ENCODE results near the gene GAS5. TPM values are rescaled to one million over a fixed set of nuclear protein-coding genes. Genes with fewer than 3 reads are reported as not detected.

GAS5 gene
- polyA plus RNA-seq (2013, experiment 1 of 2) = 441 TPM
- 415 TPM for polyA plus RNA-seq (2013, experiment 2 of 2)

DNA sequence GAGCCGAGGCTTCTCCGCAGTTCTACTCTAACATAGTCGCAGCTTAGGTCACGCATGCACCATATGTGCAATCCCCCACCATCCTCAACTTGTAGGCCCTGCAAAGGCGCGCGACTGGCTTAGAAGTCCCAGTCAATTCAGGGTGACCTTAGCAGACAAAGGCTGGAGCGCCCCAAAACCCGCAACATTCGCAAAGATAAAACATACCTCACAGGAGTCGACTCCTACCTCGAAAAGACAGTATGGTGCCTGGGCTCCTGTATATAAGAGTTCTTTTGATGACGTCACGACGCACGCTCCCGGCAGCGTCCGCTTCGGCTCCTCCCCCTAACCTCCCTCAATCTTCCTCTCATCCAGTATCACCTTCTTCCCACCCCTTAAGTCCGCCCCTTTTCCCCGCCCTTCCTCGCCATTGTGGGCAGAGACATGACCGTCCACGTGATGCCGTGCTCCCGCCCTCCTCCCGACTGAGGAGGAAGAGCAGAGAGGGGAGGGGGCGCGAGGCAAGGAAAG is at the start of gene GAS5:
GAS5 (minus strand) TSS at position 237 of the 513 bp plus-strand sequence.
- H4K5ac ChIP-seq (ENCODE audit: low read length) = no peak within 1 kb of the TSS
- H3K4me1 ChIP-seq (ENCODE audit: control insufficient read depth, low read depth, low read length) = no peaks in the 10 kb centered on the region
- peak within 1 kb of the TSS; percentile 99 for H3K27ac ChIP-seq (ENCODE audit: low read depth, low read length)
- H3K56ac ChIP-seq (ENCODE audit: low read length) = peak within 1 kb of the TSS; percentile 97
- H3K18ac ChIP-seq (ENCODE audit: low read length) = peak within 1 kb of the TSS; percentile 95
- no peak within 1 kb of the TSS for H4K8ac ChIP-seq (ENCODE audit: low read depth, low read length)
- peak within 1 kb of the TSS; percentile 94 for H2BK5ac ChIP-seq (ENCODE audit: low read length)
- peaks cover 9% of the 10 kb centered on the region for H3K79me1 ChIP-seq (ENCODE audit: low read length)
- peaks cover 18% of the 10 kb centered on the region for H3K36me3 ChIP-seq (ENCODE audit: control insufficient read depth, insufficient read depth, low read length)
- peaks cover 37% of the 10 kb centered on the region for H3K79me2 ChIP-seq (ENCODE audit: control insufficient read depth, insufficient read depth, low read length)
- H3K27me3 ChIP-seq (ENCODE audit: insufficient read depth, low read length, poor library complexity) = no peaks in the 10 kb centered on the region
- H3K4ac ChIP-seq (ENCODE audit: low read depth, low read length) = peak within 1 kb of the TSS; percentile 22
- peak; percentile 100 for DNase-seq
- no peak within 1 kb of the TSS for H2AK5ac ChIP-seq (ENCODE audit: low read length)
- H3K9ac ChIP-seq (ENCODE audit: low read length) = peak within 1 kb of the TSS; percentile 92
- H3K4me2 ChIP-seq (ENCODE audit: low read length) = peak within 1 kb of the TSS; percentile 84
- no CpG with 5 or more reads among the region's 30 CpGs for WGBS (ENCODE audit: extremely low coverage, insufficient coverage, low lambda C conversion rate)
- H2BK120ac ChIP-seq (ENCODE audit: low read depth, low read length) = peak within 1 kb of the TSS; percentile 31
- peak within 1 kb of the TSS; percentile 81 for H3K4me3 ChIP-seq (ENCODE audit: low read length)
- no peak within 1 kb of the TSS for H2BK15ac ChIP-seq (replicated peaks; ENCODE audit: low read depth)
- H3K23ac ChIP-seq (ENCODE audit: low read length) = peak within 1 kb of the TSS; percentile 95

GRCh38 chr1:173917149-173917548 is 49.4 kb upstream of the GAS5 start, which contains the start of gene SERPINC1:
SERPINC1 (minus strand) TSS chr1:173917327; CDS start chr1:173917259, 68 bp downstream.
- Histone ChIP-seq H4K8ac (ENCODE audit: low read depth, low read length) (no peak within 1 kb of the TSS), H3K56ac (ENCODE audit: low read length) (no peak within 1 kb of the TSS), H3K18ac (ENCODE audit: low read length) (no peak within 1 kb of the TSS), H3K9ac (ENCODE audit: low read length) (no peak within 1 kb of the TSS), H2BK15ac (replicated peaks; ENCODE audit: low read depth) (no peak within 1 kb of the TSS), H3K4ac (ENCODE audit: low read depth, low read length) (no peak within 1 kb of the TSS), H3K4me3 (ENCODE audit: low read length) (no peak within 1 kb of the TSS), H3K36me3 (ENCODE audit: control insufficient read depth, insufficient read depth, low read length) (no peaks in the 10 kb centered on the region), H3K4me1 (ENCODE audit: control insufficient read depth, low read depth, low read length) (no peaks in the 10 kb centered on the region), H4K5ac (ENCODE audit: low read length) (no peak within 1 kb of the TSS), H3K27ac (ENCODE audit: low read depth, low read length) (no peak within 1 kb of the TSS), H3K79me2 (ENCODE audit: control insufficient read depth, insufficient read depth, low read length) (no peaks in the 10 kb centered on the region), H2BK5ac (ENCODE audit: low read length) (no peak within 1 kb of the TSS), H3K27me3 (ENCODE audit: insufficient read depth, low read length, poor library complexity) (no peaks in the 10 kb centered on the region), H2AK5ac (ENCODE audit: low read length) (no peak within 1 kb of the TSS), H3K23ac (ENCODE audit: low read length) (no peak within 1 kb of the TSS), H3K79me1 (ENCODE audit: low read length) (no peaks in the 10 kb centered on the region), H3K4me2 (ENCODE audit: low read length) (no peak within 1 kb of the TSS), H2BK120ac (ENCODE audit: low read depth, low read length) (no peak within 1 kb of the TSS)
- WGBS (ENCODE audit: extremely low coverage, insufficient coverage, low lambda C conversion rate) = no CpG with 5 or more reads among the region's 3 CpGs
- no peak for DNase-seq

DNA sequence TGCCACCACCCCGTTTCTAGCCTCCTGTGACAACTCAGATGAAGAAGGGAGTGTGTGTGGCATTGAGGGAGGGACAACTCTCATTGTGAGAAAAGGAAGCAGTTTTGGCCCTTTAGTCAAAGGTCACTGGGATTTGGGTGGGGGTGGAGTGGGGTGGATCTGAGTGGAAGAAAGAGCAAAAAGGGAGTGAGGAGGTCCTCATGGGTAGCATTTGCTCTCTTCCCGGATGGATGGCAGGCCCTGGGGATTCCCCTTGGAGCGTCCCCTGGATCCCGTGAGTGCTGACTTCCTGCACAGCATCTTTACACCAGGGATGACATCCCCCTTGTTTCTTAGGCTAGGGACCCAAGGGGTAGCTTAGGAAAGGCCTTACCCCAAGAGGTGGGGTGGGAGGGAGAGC is 48.9 kb upstream of the GAS5 start:
- Histone ChIP-seq H3K9ac (ENCODE audit: low read length) (no peak overlapping the region), H3K27me3 (ENCODE audit: insufficient read depth, low read length, poor library complexity) (no peaks in the 10 kb centered on the region), H4K5ac (ENCODE audit: low read length) (no peak overlapping the region), H2BK120ac (ENCODE audit: low read depth, low read length) (no peak overlapping the region), H3K4me3 (ENCODE audit: low read length) (no peak overlapping the region), H2BK15ac (replicated peaks; ENCODE audit: low read depth) (no peak overlapping the region), H3K4me2 (ENCODE audit: low read length) (no peak overlapping the region), H3K27ac (ENCODE audit: low read depth, low read length) (no peak overlapping the region), H2BK5ac (ENCODE audit: low read length) (no peak overlapping the region), H3K18ac (ENCODE audit: low read length) (no peak overlapping the region), H3K79me1 (ENCODE audit: low read length) (no peaks in the 10 kb centered on the region), H3K79me2 (ENCODE audit: control insufficient read depth, insufficient read depth, low read length) (no peaks in the 10 kb centered on the region), H3K4ac (ENCODE audit: low read depth, low read length) (no peak overlapping the region), H3K23ac (ENCODE audit: low read length) (no peak overlapping the region), H3K4me1 (ENCODE audit: control insufficient read depth, low read depth, low read length) (no peaks in the 10 kb centered on the region), H3K56ac (ENCODE audit: low read length) (no peak overlapping the region), H4K8ac (ENCODE audit: low read depth, low read length) (no peak overlapping the region), H2AK5ac (ENCODE audit: low read length) (no peak overlapping the region), H3K36me3 (ENCODE audit: control insufficient read depth, insufficient read depth, low read length) (no peaks in the 10 kb centered on the region)
- no CpG with 5 or more reads among the region's 4 CpGs for WGBS (ENCODE audit: extremely low coverage, insufficient coverage, low lambda C conversion rate)
- DNase-seq = no peak

GRCh38 chr1:173915596-173915995 is 47.8 kb upstream of the GAS5 start:
- no peak overlapping the region for H3K23ac ChIP-seq (ENCODE audit: low read length)
- no peak overlapping the region for H2BK5ac ChIP-seq (ENCODE audit: low read length)
- H3K4ac ChIP-seq (ENCODE audit: low read depth, low read length) = no peak overlapping the region
- no peak overlapping the region for H3K4me2 ChIP-seq (ENCODE audit: low read length)
- DNase-seq = no peak
- WGBS (ENCODE audit: extremely low coverage, insufficient coverage, low lambda C conversion rate) = no CpG with 5 or more reads among the region's 2 CpGs
- no peak overlapping the region for H3K27ac ChIP-seq (ENCODE audit: low read depth, low read length)
- H3K9ac ChIP-seq (ENCODE audit: low read length) = no peak overlapping the region
- no peaks in the 10 kb centered on the region for H3K79me1 ChIP-seq (ENCODE audit: low read length)
- H4K5ac ChIP-seq (ENCODE audit: low read length) = no peak overlapping the region
- no peaks in the 10 kb centered on the region for H3K36me3 ChIP-seq (ENCODE audit: control insufficient read depth, insufficient read depth, low read length)
- H3K4me3 ChIP-seq (ENCODE audit: low read length) = no peak overlapping the region
- H3K27me3 ChIP-seq (ENCODE audit: insufficient read depth, low read length, poor library complexity) = no peaks in the 10 kb centered on the region
- H3K4me1 ChIP-seq (ENCODE audit: control insufficient read depth, low read depth, low read length) = no peaks in the 10 kb centered on the region
- H2BK15ac ChIP-seq (replicated peaks; ENCODE audit: low read depth) = no peak overlapping the region
- H4K8ac ChIP-seq (ENCODE audit: low read depth, low read length) = no peak overlapping the region
- H3K79me2 ChIP-seq (ENCODE audit: control insufficient read depth, insufficient read depth, low read length) = no peaks in the 10 kb centered on the region
- no peak overlapping the region for H3K56ac ChIP-seq (ENCODE audit: low read length)
- no peak overlapping the region for H2BK120ac ChIP-seq (ENCODE audit: low read depth, low read length)
- no peak overlapping the region for H3K18ac ChIP-seq (ENCODE audit: low read length)
- no peak overlapping the region for H2AK5ac ChIP-seq (ENCODE audit: low read length)

DNA sequence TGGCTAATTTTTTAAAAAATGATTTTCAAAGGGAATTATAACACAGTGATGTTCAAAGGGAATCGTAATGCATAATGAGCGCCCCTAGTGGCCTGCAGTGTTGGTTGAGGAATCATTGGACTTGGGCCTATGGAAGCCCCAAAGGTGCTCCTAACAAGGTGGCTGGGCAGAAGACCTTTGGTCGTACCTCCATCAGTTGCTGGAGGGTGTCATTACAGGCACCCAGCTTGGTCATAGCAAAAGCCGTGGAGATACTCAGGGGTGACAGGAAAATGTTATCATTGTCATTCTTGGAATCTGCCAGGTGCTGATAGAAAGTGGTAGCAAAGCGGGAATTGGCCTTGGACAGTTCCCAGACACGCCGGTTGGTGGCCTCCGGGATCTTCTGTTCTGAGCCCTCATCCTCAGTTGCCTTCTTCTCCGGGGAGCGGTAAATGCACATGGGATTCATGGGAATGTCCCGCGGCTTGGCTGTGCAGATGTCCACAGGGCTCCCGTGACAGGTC is 46.6 kb upstream of the GAS5 start:
- Histone ChIP-seq H4K5ac (ENCODE audit: low read length) (no peak overlapping the region), H3K27ac (ENCODE audit: low read depth, low read length) (no peak overlapping the region), H3K4me1 (ENCODE audit: control insufficient read depth, low read depth, low read length) (no peaks in the 10 kb centered on the region), H3K4me3 (ENCODE audit: low read length) (no peak overlapping the region), H3K18ac (ENCODE audit: low read length) (no peak overlapping the region), H3K79me2 (ENCODE audit: control insufficient read depth, insufficient read depth, low read length) (no peaks in the 10 kb centered on the region), H2BK5ac (ENCODE audit: low read length) (no peak overlapping the region), H3K36me3 (ENCODE audit: control insufficient read depth, insufficient read depth, low read length) (no peaks in the 10 kb centered on the region), H2BK15ac (replicated peaks; ENCODE audit: low read depth) (no peak overlapping the region), H2BK120ac (ENCODE audit: low read depth, low read length) (no peak overlapping the region), H2AK5ac (ENCODE audit: low read length) (no peak overlapping the region), H4K8ac (ENCODE audit: low read depth, low read length) (no peak overlapping the region), H3K27me3 (ENCODE audit: insufficient read depth, low read length, poor library complexity) (no peaks in the 10 kb centered on the region), H3K23ac (ENCODE audit: low read length) (no peak overlapping the region), H3K4ac (ENCODE audit: low read depth, low read length) (no peak overlapping the region), H3K9ac (ENCODE audit: low read length) (no peak overlapping the region), H3K56ac (ENCODE audit: low read length) (no peak overlapping the region), H3K79me1 (ENCODE audit: low read length) (no peaks in the 10 kb centered on the region), H3K4me2 (ENCODE audit: low read length) (no peak overlapping the region)
- DNase-seq = peak; percentile 56
- no CpG with 5 or more reads among the region's 13 CpGs for WGBS (ENCODE audit: extremely low coverage, insufficient coverage, low lambda C conversion rate)

GRCh38 chr1:173913111-173913510 is 45.3 kb upstream of the GAS5 start:
- H3K79me1 ChIP-seq (ENCODE audit: low read length) = no peaks in the 10 kb centered on the region
- H3K27me3 ChIP-seq (ENCODE audit: insufficient read depth, low read length, poor library complexity) = no peaks in the 10 kb centered on the region
- H3K18ac ChIP-seq (ENCODE audit: low read length) = no peak overlapping the region
- WGBS (ENCODE audit: extremely low coverage, insufficient coverage, low lambda C conversion rate) = no CpG with 5 or more reads among the region's 3 CpGs
- H4K8ac ChIP-seq (ENCODE audit: low read depth, low read length) = no peak overlapping the region
- no peak overlapping the region for H3K4me2 ChIP-seq (ENCODE audit: low read length)
- no peak overlapping the region for H3K4ac ChIP-seq (ENCODE audit: low read depth, low read length)
- H3K23ac ChIP-seq (ENCODE audit: low read length) = no peak overlapping the region
- H2BK120ac ChIP-seq (ENCODE audit: low read depth, low read length) = no peak overlapping the region
- no peak overlapping the region for H2BK15ac ChIP-seq (replicated peaks; ENCODE audit: low read depth)
- no peak overlapping the region for H2BK5ac ChIP-seq (ENCODE audit: low read length)
- no peak overlapping the region for H3K56ac ChIP-seq (ENCODE audit: low read length)
- H2AK5ac ChIP-seq (ENCODE audit: low read length) = no peak overlapping the region
- no peaks in the 10 kb centered on the region for H3K4me1 ChIP-seq (ENCODE audit: control insufficient read depth, low read depth, low read length)
- no peak overlapping the region for H4K5ac ChIP-seq (ENCODE audit: low read length)
- H3K9ac ChIP-seq (ENCODE audit: low read length) = no peak overlapping the region
- H3K36me3 ChIP-seq (ENCODE audit: control insufficient read depth, insufficient read depth, low read length) = no peaks in the 10 kb centered on the region
- DNase-seq = no peak
- no peak overlapping the region for H3K4me3 ChIP-seq (ENCODE audit: low read length)
- H3K79me2 ChIP-seq (ENCODE audit: control insufficient read depth, insufficient read depth, low read length) = no peaks in the 10 kb centered on the region
- H3K27ac ChIP-seq (ENCODE audit: low read depth, low read length) = no peak overlapping the region

Data from mesendoderm (in vitro differentiated cells).